ENCODE results near the gene SLC6A17.

The SLC6A17 gene

DNA sequence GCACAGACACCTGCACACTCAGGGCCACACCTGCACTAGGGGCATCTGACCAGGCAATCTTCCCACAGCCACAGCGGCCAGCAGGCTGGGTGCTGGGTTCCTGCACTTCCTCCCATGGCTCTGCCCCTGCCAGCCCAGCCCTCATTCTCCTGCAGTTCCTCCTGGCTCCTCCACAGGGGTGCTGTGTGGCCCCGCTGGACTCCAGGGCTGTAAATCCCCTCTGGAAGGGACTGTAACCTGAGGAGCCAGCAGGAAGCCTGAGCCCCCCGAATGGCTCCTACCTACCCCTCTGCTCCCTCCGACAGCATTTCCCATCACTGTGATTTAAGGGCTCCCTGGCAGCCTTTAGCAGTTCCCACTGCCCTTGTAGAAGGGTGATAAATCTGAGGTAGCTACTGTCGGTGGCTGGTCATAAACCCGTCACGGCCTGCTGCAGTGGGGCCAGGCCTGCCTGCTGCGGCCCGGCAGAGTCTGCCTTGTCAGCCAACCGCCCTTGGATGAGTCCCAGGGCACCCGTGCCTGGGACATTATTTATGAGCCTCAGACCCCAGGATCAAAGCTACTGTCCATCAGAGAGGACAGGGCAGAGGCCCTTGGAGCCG lies 29.2 kb upstream of the SLC6A17 start:
- no peak for TF ChIP-seq CTCF (IDR thresholded peaks at IDR 0.05; ENCODE audit: low read depth, low read length, missing control alignments)
- H3K4me3 ChIP-seq (ENCODE audit: low read depth, low read length) = no peak overlapping the region
- no peak for DNase-seq (ENCODE audit: low read depth)

DNA sequence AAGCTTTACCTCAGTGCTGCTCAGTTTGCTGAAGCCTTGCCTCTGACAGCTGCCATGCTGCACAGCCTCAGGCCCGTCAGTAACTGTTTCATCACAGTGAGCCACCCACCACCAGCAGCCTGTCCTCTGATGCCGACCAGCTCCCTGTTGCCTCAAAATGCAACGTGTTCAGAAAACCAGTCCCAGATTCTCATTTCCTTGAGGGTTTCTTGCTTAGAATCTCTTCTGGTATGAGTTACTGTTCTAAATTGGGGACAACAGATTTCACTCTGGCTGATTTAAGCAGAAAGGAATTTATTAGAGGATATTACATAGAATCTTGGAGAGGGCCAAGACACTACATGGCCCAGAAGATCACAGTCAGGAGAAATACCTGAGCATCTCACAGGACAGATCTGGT lies 27.1 kb upstream of the SLC6A17 start:
- no peak for DNase-seq (ENCODE audit: low read depth)

GRCh38 chr1:110125810-110126209 lies 24.5 kb upstream of the SLC6A17 start:
- H3K4me3 ChIP-seq (ENCODE audit: low read depth, low read length) = no peak overlapping the region
- no peak for DNase-seq (ENCODE audit: low read depth)
- no peak for TF ChIP-seq CTCF (IDR thresholded peaks at IDR 0.05; ENCODE audit: low read depth, low read length, missing control alignments)

More for the DNA sequence above, 27.1 kb upstream of the SLC6A17 start:
- H3K4me3 ChIP-seq (ENCODE audit: low read depth, low read length) = no peak overlapping the region
- TF ChIP-seq CTCF (IDR thresholded peaks at IDR 0.05; ENCODE audit: low read depth, low read length, missing control alignments) = no peak

DNA sequence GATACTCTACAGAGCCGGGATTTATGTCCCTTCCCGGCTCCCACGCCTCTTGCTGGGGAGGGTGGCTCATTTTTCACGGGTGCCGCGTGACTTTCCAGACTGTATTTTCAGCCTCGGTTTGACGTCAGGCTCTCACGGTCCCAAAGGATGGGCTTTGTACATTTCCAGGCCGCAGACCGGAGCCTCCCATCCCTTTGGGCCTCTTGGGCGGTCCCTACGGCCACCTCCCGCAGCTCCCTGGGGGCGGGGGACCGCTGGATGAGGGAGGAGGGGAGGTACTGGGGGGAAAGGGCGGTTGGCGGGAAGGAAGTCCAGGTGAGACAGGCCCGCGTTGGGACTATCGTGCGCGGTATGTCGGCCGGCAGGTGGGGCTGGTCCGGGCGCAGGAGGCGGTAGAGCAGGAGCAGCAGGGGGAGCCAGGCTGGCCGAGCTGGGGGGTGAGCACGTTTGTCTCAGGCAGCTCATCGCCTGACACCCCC lies 20.1 kb upstream of the SLC6A17 start:
- no peak overlapping the region for H3K4me3 ChIP-seq (ENCODE audit: low read depth, low read length)
- peak; percentile 21 for TF ChIP-seq CTCF (IDR thresholded peaks at IDR 0.05; ENCODE audit: low read depth, low read length, missing control alignments)
- no peak for DNase-seq (ENCODE audit: low read depth)

- H3K4me3 ChIP-seq (ENCODE audit: low read depth, low read length) = no peak overlapping the region
- no peak for DNase-seq (ENCODE audit: low read depth)
- no peak for TF ChIP-seq CTCF (IDR thresholded peaks at IDR 0.05; ENCODE audit: low read depth, low read length, missing control alignments)
Measured at GRCh38 chr1:110130989-110131388, 19.3 kb upstream of the SLC6A17 start.

GRCh38 chr1:110132682-110133081 lies 17.6 kb upstream of the SLC6A17 start:
- no peak for TF ChIP-seq CTCF (IDR thresholded peaks at IDR 0.05; ENCODE audit: low read depth, low read length, missing control alignments)
- DNase-seq (ENCODE audit: low read depth) = no peak
- no peak overlapping the region for H3K4me3 ChIP-seq (ENCODE audit: low read depth, low read length)

DNA sequence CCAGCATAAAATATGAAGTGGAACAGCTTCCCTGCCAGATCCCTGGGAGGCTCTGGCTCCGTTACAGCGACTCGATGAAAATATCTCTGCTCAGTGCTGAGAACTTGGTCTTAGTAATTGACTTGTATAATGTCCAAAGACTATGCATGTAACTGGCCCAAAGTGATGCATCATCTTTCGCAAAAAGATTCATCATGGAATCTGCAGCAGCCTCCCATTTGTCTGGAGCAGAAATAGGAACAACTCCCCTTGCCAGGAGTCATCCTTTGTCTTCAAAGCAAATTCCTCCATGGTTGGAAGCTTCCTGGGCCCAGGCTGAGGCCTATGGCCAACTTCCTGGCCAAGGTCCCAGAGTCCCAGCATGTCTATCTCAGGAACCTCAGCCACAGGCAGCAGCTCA lies 16.9 kb upstream of the SLC6A17 start:
- TF ChIP-seq CTCF (IDR thresholded peaks at IDR 0.05; ENCODE audit: low read depth, low read length, missing control alignments) = no peak
- no peak for DNase-seq (ENCODE audit: low read depth)
- no peak overlapping the region for H3K4me3 ChIP-seq (ENCODE audit: low read depth, low read length)

All from GM12864 (cell line).